GM21360 (cell line): ENCODE measurements around the gene WWOX.

Experiments
- ATAC-seq: cut with Tn5 transposase; IDR thresholded peaks from one replicate; pipeline ENCODE4 v1.9.1; 2021; ENCODE audit warnings: mild to moderate bottlenecking, moderate library complexity; ENCODE audit not compliant: unreplicated experiment

Gene WWOX

DNA sequence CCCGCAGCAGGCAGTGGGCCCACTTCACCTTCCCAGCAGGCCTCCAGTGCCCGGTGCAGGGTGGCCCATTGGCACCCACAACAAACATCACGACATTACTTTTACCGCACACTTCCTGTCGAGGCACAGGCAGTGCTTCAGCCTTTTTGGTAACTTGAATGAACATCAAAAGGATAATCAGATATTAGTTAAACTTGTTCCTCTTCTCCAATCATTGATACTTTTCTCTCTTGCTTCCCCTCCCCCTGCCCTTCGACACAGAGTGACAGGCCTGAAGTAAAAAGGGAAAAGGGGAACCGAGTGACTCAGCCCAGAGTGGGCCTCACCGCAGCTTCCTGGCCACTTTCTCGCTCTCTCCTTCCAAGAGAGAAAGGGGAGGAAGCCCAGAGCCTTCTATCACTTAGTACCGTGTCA is 994.1 kb downstream of the WWOX start:
- peak; percentile 77 for ATAC-seq

DNA sequence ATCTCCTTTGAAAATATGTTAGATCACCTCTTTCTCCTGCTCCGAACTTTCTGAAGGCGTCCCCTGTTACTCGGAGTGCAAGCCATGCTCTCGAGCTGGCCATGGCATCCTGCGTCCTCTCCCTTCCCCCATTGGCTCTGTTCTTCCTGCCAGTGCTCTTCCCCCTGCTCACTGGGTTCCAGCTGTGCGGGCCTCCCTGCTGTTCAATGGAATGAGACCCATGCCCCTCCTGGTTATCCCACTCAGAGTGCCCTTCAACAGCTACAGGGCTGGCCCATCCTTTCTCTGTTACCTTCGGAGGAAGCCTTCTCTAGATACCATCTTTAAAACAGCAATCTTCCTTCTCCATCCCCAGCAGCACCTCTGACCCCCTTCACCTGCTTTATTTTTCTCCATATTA is 996.8 kb downstream of the WWOX start:
- no peak for ATAC-seq

DNA sequence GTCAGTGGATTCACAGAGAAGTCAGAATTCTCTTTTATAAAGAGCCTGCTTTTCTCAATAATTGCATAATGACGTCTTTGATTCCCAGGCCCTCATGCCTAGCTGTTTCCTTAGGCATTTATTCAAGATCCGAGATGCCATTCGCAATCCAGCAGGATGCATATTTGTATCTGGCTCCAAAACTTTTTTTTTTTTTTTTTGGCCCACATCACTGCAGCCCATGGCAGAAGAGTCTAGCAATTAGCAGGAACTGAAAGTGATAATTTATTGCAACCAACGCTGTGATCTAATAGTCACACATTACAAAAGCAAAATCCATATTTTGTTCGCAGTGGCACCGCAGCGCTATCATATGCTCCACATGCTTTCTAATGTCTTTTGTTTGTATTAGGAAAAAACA is 997.7 kb downstream of the WWOX start:
- no peak for ATAC-seq

DNA sequence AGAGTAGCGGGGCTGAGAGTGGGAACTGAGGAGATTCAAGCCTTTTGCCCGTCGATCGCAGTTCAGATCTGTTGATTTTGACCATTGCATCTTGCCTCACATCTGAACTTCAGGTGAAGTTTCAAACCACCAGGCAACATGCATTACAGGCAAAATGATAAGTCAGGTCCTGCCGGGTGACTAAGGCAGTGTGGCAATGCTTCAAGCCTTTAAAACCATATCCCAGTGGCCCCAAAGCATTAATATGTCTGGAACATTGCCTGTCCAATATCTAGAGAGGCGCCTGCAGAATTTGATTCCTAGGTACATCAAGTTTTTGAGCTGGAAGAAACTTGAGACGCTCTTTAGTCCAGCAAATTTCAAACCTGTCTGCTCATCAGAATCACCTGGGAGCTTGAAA is 998.3 kb downstream of the WWOX start:
- no peak for ATAC-seq

DNA sequence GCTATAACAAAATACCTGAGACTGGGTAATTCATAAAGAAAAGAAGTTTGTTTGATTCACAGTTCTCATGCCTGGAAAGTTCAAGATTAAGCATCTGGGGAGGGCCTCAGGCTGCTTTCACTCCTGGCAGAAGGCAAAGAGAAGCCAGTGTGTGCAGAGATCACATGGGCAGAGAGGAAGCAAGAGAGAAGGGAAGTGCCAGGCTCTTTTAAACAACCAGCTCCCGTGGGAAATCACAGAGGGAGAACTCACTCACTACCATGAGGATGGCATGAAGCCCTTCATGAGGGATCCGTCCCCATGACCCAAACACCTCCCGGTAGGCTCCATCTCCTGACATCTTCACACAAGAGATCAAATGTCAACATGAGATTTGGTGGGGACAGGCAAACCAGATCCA is 999.5 kb downstream of the WWOX start:
- ATAC-seq, result no peak

DNA sequence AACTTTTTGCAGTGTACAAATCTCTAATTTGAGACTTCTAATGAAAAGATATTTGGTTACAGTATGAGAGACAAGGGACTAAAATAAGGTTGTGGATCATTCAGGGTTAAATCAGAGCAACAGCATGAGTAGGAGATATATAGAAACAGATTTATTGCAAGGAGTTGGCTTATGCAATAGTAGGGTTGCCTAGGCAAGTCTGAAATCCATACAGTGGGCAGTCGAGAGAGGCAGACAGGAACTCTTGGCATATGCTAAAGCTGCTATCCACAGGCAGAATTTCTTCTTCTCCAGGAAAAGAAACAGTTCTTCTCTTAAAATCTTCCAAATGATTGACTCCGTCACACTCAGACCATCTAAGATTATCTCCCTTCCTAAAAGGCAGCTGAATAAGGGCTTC is 1000.3 kb downstream of the WWOX start:
- no peak for ATAC-seq

DNA sequence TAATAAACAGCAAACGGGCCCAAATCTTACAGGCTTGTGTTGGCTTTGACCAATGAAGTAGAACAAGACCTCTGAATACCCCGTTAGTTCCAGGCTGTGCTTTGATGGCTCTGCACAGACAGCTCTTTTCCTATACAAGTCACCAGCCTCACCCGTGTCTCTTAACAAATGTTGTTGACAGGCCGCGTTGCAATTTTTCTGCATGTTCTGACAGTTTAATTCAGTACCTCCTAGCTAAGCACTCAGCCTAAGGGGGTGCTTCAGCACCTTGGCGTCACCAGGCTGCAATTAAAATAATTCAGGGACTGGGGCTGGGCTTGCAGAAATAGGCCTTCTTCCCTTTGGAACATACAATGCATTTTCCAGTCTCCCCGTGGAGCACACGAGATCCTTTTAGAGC is 1001.0 kb downstream of the WWOX start:
- ATAC-seq, result no peak

DNA sequence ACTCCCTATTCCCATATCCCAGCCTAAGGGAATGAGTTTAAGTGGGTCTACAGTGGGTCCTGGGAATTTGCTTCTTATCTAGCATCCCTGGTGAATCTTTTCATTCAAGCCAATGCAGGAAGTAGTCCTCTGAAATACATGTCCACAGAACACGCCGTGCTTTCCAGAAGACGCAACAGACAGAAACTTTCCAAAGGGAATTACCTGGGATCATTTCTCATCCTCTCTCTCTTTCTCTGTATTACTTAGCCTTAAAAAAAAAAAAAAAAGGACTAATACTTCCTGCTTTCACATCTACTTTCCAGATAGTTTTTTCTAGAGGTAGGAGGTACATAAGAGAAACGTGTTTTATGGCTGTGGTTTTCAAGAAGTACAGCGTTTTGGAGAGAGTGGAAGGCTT is 1002.0 kb downstream of the WWOX start:
- no peak for ATAC-seq

DNA sequence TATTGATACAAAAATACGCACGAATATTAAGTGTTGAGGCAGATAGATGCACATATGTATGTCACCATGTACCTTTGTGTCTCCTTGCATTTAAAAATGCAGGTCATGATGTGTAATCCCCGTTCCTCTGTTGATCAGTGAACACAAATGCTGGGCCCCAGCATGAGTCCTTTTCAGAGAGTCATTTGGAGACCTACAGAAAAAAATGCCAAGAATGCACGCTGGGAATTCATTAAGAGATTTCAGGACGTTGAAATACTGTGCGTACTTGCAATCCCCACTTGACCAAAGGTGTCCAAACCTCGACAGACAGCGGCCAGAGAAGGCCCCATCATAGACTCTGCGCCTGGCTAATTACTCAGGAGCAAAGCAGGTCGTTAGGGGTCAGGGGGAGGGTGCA is 1005.1 kb downstream of the WWOX start:
- ATAC-seq, result no peak

DNA sequence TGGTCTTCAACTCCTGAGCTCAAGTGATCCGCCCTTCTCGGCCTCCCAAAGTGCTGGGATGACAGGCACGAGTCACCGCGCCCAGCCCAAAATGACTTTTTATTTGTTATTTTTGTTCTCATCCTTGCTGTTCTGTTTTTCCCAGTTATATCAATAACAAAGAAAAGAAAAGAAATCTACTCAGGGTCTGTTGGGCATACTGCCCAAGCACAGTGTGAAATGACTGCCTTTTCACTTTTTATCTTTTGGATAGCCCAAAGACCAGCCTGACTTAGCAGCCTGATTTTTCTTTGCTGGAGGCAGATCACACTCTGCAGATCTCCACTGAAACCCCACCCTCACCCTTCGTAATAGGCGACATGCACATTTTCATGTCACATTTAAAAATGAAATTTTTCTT is 1007.8 kb downstream of the WWOX start:
- ATAC-seq, result no peak

DNA sequence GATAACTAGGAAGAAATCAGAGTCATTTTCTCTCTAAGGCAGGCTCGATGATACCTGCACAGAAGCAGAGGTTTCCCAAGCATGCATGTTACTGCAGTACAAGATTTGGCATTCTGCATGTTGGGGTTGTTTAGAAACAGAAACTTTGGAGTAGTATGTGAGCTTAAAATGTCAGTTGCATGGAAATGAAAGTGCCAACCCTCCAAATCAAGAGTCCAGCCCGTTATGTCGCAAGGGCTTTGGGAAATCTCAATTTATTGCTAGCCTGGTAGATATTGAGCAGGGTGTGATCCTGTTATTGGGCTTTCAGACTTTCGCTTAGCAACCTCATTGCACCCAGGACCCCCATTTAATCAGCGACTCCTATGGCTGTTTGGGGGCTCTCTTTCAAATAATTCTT is 1010.3 kb downstream of the WWOX start:
- ATAC-seq, result no peak

DNA sequence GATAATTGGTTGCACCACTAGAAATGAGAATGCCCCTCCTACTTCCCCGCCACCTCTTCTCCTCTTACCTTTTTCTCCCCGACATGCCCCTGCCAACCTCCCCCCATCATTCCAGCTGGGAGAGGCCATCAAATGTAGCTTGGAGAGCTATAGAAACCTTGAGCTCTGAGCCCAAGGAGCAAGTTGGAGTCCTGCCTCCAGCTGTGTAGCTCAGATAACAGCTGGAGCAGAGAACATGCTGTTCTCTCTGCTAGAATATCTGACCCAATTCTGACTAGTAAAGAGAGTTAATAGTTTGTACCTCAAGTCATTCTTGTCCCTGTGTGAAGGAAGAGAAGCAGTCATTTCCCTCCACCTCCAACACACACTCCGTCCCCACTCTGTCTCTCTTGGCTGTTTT is 1010.8 kb downstream of the WWOX start:
- ATAC-seq, result no peak

DNA sequence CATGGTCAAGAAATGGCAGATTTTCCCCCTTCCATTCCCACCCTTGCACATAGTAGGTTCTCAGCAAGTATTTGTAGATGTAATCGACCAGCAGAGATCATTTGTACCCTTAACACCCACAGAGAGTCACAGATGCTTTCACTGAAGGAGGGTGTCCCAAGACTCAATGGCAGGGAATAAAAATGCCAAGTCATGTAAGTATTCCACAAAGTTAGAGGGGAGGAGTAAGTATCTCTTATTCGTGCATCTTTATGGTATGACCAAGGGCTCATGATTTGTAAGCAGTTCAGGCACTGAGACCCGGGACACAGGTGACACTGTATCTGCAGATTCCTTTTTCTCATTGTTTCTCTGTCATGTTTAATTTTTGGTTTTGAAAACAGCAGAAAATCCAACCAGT is 1011.5 kb downstream of the WWOX start:
- ATAC-seq, result no peak

DNA sequence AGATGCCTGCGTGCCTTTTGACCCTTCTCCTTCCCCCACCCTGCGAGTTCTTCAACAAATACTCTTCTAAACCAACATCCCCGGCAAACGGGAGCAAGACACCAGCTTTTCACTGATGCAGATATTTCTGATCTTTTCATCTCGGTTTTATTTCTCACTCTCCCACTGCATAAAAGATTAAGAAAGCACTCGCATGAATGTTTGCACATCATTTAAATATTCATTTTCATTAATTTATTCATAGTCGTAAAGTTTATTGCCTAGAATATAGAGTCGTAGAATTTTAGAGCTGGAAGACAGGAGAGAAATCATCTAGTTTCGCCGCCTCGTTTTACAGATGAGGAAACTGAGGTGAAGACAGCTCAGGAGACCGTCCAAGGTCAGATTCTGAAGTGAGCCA is 1013.0 kb downstream of the WWOX start:
- ATAC-seq, result no peak

DNA sequence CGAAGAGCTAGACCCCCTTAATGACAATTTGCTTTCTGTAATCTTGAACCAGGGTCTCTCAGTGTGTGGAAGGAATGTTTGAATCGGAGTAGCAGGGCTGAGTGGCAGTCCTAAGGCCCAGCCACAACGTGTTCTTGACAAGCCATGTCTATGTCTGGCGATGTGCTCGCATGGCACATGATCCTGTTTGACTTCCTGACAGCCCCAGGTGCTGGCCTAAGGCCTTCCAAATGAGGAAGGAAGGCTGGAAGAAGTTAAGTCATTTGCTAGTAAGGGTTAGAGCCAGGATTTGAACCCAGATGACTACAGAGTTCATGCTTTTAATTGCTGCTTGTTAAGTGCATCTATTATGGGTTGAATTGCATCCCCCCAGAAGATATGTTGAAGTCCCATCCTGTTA is 1014.4 kb downstream of the WWOX start:
- no peak for ATAC-seq

DNA sequence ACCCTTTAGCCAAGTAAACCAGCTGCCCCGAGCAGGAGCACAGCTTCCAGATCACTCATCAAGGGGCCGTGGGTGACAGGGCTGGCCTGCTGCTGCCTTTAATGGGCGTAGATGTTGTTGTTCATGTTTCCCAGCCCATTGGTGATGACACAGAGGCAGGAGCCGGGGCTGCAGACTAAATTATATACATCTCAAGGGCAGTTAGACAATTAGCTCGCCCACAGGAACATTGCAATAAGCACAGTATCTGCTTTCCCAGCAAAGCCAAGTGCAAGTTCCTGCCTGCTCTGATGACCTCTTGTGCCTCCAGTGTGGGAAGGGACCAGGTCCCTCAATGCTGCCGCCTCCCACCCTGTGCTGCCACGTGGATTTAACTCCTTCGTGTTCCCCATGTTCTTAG is 1015.3 kb downstream of the WWOX start:
- no peak for ATAC-seq

DNA sequence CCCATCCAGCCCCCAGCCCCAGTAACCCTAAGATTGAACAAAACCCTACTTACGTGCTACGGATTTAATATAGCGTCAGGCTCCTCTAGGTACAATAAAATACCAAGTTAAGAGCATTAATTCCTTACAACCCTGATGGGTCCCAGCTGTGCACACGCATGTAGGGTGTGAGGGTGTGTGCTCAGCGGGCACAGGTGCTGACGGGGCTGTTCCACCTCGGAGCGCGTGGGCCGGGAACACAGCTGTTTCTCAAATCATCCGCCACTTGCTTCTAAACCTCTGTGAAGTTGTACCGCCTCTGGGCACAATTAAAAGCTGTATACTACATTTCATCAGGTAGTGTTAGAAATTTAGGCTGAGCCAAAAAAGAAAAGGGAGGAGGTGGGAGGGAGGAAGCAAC is 1022.5 kb downstream of the WWOX start:
- ATAC-seq, result no peak

DNA sequence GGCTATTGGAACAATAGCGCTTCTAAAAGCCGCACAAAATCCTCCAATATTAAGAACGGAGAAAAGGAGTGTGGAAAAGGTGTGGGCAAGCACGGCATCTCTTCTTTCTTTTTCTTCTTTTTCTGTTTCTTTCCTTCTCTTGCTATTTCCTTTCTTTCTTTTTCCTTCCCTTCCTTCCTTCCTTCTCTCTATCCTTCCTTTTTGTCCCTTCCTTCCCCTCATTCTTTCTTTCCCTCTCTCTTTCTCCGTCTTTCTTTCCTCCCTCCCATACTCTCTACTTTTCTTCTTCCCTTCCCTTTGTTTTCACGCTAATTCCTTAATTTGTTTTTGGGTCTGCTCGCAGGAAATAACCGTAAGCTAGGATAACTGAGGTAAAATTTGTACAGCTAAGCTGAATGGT is 1022.9 kb downstream of the WWOX start:
- no peak for ATAC-seq

DNA sequence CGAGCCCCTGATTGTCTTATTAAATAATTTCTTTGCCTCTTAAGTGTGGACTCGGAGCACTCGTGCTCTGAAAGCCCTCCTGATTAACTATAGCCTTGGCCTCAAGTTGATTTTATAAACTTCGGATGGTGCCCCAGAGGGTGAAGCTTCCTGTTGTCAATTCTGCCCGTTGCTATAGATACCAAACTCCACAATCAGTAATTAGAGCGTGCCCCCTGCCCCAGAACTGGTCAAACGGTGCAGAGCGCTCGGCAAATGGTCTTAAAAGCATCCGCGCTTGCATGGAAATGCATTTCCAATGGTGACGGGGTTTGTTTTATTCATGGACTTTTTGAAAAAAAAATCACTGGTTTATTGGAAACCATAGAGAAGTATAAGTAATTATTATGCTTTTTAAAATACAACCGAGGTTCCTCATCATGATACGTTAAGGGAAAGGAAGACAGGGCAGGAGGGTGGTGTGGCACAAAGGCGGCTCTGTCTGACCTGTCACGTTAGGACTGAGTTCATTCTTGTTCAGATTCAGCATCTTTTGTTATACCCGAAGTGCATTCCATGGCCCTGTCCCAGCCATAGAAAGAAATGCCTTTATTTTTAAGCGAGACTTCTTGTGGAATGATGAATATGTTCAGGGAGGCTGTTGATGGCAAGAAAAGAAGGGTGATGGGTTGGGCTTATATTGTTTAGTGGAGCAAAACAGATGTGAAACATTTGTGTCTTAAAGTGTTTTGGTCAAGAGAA is 1024.7 kb downstream of the WWOX start:
- no peak for ATAC-seq

DNA sequence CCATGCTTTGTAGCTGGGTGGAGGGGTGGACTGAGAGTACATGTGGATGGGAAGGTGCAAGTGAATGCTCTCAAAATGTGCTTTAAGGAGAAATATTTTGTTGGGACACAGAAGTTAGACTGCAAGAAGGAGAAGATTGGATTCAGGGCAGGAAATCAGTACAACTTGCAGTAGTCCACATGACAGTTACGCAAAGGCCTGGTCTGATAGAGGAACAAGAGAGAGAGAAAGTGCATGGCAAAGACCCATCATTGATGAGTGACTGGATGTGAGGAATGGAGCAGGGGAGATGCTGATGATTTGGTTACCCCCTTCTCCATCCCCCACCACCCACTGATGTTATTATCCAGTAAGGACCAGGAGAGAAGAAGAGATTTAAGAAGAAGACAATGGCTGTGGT is 1028.3 kb downstream of the WWOX start:
- no peak for ATAC-seq

DNA sequence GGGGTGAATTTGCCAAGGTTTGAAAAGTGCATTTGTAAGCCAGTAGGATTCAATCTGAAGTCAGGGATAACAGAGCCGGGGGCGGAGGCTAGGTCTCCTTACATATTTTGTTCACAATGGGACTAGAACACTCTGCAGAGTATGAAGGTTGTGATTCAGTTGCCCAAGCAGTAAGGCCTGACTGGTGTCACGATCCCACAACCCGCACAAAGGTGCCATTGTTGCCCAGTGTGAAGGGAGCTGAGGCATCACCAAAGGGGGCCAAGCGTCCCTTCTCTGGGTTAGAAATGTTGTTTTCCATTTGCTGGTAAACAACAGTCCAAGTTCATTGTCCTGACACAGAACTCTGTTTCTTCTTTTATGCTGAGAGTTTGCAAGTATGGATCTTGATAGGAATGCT is 1029.3 kb downstream of the WWOX start:
- no peak for ATAC-seq

DNA sequence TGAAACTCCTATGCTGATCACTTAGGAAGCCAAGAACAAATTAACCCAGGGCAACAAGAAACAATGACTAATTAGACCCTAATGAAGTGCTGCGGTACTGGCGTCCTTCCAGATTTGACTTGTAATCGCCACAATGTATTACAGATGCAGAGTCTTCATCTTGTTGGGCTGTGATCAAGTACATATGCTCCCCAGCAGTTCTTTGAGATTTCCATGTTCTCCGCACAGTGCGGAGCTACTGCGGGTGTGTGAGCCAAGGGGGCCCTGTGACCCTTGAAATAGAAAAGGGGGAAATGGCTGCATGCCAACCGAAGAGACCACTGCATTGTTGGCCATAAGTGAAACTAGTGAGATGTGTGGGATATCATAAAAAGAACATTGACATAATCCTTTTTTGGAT is 1031.2 kb downstream of the WWOX start:
- ATAC-seq, result no peak

DNA sequence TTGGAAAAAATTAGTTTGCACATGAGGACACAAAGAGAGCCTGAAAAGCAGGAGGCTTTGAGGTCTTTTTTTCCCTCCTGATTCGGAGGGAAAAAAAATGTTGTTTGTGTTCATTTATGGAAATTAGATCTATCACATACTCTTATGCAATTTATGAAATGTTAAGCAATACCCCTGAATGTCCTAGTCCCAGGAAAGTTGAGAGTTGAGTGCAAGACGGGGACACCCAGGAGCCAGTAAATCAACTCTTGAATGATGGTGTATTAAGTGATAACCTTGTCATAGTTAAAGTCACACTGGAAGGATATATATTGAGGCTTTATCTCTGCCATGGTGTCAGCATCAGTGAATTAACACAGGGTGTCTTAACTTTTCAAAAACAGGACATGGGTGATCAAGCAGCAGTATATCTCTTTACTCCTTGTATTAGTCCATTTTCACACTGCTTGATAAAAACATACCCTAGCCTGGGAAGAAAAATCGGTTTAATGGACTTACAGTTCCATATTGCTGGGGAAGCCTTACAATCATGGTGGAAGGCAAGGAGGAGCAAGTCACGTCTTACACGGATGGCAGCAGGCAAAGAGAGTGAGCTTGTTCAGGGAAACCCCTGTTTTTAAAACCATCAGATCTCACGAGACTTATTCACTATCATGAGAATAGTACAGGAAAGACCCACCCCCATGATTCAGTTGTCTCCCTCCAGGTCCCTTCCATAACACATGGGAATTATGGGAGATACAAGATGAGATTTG is 1032.0 kb downstream of the WWOX start:
- ATAC-seq, result no peak
